DMS 273 (cell line): ENCODE data around the gene COL27A1.

ENCODE experiments used
- DNase-seq: peaks from one replicate; lab custom pipeline; 2025; ENCODE audit not compliant: unreplicated experiment; lab: John Stamatoyannopoulos, UW

Gene COL27A1

GRCh38 chr9:114166103-114166470 is 10.8 kb downstream of the COL27A1 start:
- no peak for DNase-seq

DNA sequence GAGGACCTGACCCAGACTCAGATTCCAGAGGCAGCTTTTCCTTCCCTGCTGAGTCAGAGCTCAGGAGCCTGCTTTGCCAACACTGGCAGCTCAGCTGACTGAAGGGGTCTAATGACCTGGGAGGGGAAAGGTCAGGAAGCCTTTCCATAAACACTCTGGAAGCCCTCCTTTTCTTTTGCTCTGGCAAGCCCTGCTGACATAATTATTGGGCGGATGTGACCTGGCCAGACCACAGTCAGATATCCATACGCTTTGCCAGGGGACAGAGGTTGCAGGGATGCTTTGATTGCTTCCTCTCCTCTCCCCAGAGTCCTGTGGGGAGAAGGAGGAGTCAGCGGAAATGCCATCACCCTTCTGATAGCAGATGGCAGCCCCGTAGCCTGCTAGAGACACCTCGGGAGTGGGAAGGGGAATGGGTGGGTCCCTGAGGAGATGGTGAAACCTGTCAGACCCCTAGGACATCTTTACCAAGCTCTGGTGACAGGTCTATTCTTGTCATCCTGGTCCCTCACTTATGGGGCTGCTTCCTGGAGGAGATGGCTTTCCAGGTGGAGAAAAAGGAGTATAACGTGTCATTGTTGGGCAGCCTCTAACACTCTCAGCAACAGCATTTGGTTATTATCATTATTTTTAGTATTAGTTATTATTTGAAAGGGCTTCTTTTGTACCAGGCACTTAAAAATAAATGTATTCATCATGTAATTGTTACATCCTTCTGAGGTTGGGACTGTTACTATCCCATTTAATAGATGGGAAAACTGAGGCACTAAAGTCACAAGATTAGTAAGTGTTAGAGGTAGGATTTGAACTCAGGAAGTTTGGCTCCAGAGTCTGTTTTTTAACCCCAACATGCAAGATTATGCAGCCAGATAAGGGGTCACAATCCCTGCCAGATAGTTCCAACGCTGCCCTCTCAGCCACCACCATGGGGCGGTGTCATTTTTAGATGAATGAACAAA is 11.6 kb downstream of the COL27A1 start:
- no peak for DNase-seq

GRCh38 chr9:114167591-114168091 is 12.3 kb downstream of the COL27A1 start:
- DNase-seq = no peak

GRCh38 chr9:114168281-114169028 is 13.1 kb downstream of the COL27A1 start:
- DNase-seq = no peak

GRCh38 chr9:114169029-114169951 is 14.0 kb downstream of the COL27A1 start:
- DNase-seq = no peak

- no peak for DNase-seq
Observed at GRCh38 chr9:114169952-114170770, 14.8 kb downstream of the COL27A1 start.

DNA sequence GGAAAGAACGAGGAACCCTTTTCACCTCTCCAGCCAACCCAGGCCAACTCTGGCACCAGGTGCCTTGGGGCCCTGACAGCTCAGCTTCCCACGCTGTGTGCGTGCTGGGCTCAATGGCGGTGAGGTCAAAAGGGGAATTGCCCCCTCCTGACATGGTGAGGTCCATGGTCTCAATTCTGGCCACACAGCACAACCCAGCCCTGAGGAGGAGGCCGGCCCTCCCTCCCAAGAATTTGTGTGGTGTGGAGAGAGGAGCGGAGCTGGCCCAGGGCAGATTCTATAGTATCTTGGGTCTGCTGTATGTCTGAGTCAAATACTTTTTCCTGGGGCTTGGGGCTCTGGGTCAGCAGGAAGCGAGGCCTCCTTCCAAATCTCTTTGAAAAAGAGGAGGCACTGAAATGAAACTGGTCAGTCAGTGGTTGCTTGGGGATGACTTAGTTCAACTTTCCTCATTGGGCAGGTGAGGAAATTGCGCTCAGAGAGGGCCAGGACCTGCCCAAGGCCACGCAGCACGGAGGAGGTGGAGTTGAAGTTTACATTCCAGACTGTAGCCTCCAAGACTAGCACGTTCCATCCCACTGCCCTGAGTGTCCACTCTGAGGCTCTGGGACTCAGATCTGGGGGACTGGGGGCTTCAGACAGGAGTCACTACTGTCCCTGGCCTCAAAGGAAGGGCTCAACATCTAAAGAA is 15.6 kb downstream of the COL27A1 start:
- DNase-seq = no peak

GRCh38 chr9:114171500-114171899 is 16.2 kb downstream of the COL27A1 start:
- no peak for DNase-seq

DNA sequence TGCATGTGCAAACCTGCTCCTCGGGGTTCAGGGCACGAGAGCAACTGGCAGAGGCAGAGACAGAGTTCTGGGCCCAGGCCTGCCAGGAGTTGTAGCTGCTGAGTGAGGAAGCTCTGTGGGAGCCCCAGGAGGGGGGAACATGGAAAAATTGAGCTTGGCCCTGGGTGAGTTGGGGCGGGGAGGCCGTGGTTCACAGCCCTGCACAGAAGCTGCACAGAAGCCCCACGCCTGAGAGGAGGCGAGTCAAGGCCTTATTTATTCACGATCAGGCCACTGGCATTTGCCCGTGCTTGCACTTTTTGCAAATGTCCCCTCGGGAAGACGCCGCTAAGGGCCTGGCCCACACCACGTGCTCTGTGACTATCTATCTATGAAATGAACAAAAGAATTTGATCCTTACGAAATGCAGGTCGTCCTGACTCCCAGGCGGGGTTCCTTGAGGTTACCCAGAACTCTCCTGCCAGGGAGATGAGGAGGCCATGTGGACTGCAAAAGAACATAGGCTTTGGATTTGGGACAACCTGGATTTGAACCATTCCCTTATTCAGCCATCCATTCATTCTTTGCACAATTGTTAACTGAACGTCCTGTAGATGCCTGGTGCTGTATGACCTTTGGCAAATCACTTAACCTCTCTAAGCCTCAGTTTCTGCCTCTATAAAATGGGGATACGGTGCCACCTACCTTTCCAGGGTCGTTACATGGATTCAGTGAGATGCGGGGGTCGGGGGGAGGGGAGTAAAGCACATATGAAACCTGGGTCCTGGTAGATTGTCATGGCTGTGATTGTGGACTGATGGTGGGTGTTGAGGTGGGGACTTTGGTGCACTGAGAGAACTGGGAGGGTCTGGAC is 17.9 kb downstream of the COL27A1 start:
- DNase-seq = no peak

- DNase-seq = no peak
Observed at GRCh38 chr9:114174557-114174875, 19.2 kb downstream of the COL27A1 start.

DNA sequence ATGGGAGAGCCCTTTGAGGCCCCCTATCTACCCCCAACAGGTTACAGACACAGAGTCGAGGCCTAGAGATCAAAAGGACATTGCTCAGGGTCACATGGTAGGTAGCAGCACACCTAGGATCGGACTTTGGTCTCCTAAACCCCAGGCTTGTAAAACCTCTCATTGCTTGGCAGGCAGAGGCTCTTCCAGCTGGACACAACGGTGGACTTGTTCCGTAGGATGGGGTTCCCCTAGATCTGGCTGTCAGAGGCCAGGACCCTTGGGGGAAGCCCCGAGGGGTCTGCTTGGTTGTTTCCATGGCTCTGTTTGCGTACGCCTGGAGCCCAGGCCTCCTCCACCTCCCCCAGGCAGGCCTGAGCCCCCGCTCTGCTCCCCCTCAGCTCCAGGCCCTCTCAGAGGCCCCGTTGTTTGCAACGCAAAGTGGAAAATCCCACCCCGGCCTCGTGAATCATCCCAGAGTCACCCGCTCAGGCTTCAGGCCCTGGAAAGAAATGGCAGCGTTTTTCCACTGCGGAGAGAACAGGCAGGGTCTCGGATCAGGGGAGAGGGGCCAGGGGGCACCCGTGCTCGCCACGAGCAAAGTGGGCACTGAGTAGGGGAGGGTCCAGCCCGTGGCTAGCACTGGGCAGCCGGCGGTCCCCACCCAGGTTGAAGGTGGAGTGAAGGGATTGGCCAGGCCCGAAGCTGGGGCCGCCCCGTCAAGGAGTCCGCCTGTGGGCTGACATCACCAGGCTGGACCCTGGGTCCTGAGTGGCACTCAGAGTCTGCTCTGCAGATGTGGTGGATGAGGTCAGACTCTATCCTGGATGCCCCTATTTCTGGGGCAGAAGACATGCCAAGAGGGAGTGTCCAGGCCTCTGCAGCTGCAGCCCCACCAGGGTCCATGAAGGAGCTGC is 19.8 kb downstream of the COL27A1 start:
- DNase-seq = no peak

- DNase-seq = no peak
Observed at GRCh38 chr9:114176624-114177291, 21.4 kb downstream of the COL27A1 start.

GRCh38 chr9:114177423-114178064 is 22.2 kb downstream of the COL27A1 start:
- DNase-seq = peak; percentile 18

DNA sequence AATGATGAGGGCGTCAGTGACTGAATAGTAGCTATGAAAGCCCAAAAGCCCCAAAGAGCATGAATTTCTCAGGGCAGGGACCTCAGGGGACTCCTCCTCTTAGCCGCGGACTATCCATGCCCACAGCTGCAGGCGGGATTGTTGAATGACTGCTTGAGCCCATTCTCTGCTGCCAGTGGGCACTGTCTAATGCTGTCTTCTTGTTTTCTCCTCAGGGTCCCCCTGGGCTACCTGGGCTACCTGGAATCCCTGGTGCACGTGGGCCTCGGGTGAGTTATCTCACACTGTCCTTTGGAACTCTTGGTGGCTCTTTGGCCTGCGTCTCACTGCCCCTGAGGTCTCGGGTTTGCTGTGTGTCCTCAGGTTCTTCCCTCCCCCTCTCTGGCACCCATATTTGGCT is 22.7 kb downstream of the COL27A1 start:
- DNase-seq = no peak

GRCh38 chr9:114178756-114179450 is 23.6 kb downstream of the COL27A1 start:
- no peak for DNase-seq

- no peak for DNase-seq
Observed at GRCh38 chr9:114179516-114179915, 24.2 kb downstream of the COL27A1 start.
